HG03378 (cell line): ENCODE results near the gene NT5E.
"Not testable (repeated sequence)": the region's sequence is repeated elsewhere in the genome, so short reads cannot be mapped to it uniquely, and the experiment has no call there.

Experiments
- ATAC-seq: cut with Tn5 transposase; IDR thresholded peaks from one replicate; pipeline ENCODE4 v1.9.1; 2021; ENCODE audit warnings: mild to moderate bottlenecking, moderate library complexity; ENCODE audit not compliant: unreplicated experiment

Gene NT5E

GRCh38 chr6:85449818-85450759 lies at the start of gene NT5E:
TSS of gene NT5E (plus strand) at chr6:85450083. CDS start at chr6:85450140, 57 bp downstream.
- ATAC-seq: peak; percentile 52

- ATAC-seq: no peak
These were observed 49.6 kb upstream of the NT5E start for GRCh38 chr6:85400331-85400730.

DNA sequence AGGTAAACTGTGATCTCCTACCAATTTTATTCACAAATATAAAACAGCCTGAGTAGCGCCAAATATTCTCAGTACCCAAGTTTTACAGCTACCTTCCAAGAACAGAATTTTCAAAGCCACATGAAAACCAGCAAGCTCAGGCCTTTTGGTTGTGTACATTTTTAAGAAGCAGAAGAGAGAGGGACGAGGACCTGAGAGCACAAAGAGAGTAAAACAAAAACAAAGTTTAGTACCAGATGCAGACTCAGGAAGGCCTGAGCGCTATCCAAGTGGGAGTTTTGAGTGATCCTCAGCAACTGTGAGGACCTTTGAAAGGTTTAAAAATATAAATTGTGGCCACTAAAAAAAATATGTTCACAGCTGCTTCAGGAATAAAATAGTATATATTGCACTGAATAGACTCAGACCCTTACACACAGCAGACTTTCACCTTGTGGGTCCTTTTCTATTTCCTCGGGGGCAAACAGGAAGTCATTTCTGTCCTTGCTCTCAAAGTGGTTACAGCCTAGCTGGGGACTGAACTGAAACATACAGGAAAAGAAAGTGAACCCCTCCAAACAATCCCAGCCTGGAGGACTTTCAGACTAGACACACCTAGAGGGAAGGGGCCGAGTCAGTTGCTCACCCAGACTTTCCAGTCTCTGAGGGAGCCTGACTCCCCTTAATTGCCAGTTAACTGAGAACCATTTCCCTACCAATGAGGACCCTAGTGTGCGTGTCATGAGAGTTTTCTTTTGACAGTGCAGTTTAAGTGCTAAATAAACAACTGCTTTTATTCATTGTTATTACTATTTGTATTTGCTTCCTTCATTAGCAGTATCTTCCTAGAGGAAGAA lies 48.5 kb upstream of the NT5E start:
- ATAC-seq: no peak

DNA sequence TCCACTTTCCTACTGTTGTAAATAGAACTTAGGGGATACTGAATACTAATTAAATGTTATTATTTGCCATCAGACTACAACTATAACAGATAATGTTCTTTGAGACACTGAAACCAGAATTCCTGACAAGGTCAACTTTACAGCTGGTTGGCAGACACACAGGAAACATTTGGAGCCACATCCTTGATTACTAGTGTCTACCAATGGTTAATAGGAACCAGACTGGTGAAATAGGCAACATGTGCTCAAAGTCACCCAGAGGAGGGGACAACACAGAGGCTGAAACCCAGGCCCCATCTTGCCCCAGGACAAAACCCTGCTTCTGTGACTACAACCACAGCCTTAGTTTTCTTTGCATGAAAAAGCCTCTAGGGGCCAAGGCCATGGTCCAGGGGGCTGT lies 47.8 kb upstream of the NT5E start:
- no peak for ATAC-seq

DNA sequence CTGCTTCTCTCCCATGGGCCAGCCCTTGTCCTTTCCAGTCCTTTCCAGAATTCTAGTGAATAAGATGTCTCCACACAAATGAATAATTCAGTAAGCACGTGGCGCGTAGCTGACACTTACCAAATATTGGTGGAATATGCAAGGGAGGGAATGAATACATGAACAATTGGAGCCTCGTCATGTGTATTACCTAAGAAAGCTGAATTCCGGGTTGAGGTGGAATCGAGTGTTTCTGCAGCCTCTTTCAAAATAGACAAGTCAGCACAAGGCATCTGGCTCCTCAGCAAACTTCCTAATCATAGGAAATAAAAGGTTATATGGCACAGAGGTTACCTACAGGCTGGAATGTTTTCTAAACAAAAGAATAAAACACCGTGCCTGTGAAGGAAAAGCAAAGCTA lies 47.0 kb upstream of the NT5E start:
- no peak for ATAC-seq

DNA sequence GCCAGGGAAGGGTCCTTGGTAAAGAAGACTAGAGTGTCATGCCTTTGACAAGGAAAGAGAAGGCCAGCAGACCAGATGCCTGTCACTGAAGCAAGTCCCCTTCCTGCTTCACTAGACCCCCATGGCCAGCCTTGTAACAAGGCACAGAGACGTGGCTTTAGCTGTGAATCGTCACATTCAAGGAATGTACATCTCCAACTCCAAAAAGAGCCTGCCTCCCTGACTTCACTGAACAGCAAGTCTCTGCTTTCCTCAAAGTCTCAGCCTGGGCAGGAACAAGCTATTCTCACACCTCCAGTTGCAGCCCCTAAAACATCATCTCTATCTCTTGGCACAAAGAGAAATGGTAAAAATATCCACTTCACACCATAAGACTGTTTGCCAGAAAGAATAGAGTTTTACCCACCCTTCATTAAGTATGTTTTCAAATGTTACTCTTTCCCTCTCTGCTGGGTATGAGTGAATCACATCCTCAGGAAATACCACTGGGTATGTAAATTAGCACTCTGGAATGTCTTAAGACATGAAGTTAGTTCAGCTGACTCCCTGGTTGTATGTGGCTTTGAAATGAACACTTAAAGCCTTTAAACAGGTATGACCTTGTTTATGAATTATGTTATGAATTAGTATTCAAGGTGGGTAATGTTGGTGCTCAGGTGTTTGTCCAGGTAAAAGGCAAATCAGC lies 46.4 kb upstream of the NT5E start:
- no peak for ATAC-seq

DNA sequence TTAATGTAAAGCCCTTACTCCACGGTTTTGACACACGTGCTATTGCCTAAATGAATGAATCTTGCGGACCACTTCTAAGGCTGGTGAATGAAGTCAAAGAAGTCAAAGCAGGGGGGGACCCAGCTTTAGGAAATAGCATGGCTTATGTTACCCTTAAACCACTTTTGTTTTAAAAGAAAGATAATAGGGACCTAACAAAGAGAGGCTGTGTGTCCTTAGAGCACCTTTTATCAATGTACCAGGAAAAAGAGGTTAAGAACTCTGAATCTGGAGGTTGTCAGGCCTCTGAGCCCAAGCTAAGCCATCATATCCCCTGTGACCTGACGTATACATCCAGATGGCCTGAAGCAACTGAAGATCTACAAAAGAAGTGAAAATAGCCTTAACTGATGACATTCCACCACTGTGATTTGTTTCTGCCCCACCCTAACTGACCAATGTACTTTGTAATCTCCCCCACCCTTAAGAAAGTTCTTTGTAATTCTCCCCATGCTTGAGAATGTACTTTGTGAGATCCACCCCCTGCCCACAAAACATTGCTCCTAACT lies 45.8 kb upstream of the NT5E start:
- ATAC-seq: not testable (repeated sequence)

DNA sequence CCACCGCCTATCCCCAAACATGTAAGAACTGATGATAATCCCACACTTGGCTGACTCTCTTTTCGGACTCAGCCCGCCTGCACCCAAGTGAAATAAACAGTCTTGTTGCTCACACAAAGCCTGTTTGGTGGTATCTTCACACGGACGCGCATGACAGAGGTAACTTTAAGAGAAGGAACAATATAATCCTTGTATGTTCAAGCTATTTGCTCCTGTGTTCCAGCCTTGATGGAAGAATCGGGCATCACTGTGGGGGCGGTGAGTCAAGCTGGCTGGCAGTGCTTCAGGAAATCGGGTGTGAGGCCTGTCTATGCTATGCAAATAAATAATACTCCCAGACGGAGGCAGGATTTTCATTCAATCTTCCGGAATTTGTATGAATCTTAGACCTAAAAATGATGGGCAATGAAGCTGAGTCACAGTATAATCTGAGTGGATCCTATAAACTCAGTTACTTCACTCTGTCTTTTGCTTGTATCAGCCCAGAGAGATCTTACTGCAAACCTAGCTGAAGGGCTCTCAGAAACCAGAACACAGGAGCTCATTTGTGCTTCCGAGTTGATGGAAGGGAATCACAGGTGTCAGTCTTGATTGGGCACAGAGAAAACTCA lies 45.2 kb upstream of the NT5E start:
- peak; percentile 9 for ATAC-seq

DNA sequence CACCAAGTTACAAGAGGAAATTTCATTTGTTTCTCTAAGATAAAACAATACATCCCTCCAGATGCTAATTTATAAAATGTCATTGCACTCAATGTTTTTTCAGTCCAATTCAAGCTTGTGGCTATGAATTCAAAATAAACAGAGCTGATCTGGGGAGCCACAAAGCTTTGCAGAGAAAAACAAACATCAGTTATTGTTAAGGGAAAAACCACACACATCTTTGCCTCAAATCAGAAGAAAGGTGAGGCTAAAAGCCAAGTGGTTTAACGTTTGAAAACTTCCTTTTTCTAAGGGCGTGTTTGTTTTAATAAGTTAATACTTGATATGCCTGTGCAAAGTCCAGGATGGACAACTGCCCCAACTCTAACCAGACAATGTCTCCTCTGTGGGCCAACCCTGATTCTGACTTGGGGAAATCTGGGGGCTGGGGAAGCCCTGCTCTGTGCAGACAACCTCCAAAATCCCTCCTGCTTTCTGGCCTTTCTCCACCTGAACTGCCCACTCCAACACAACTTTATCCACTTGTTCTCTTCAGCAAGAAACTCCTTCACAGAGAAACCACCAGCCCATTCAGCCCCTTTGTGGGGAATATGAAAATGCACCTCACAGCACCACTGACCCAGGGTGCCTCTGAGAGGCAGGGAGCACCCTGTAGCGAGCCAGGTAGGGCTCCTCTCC lies 44.6 kb upstream of the NT5E start:
- ATAC-seq: peak; percentile 62

DNA sequence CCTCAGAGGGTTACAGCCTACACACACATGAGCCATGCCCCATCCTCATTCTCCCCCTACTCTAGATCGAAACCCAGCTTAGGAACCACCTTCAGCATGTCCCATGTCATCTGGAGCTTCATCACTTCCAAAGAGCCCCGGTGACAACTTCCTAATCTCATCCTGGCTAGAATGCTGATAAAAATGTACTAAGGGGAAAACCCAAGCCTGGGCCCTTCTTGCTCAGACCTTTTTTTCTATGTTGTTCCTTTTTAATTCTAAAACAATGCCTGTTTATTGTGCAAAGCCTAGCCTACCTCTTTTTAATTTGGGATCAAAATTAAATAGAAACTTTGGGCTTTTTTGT lies 44.1 kb upstream of the NT5E start:
- ATAC-seq: peak; percentile 7

DNA sequence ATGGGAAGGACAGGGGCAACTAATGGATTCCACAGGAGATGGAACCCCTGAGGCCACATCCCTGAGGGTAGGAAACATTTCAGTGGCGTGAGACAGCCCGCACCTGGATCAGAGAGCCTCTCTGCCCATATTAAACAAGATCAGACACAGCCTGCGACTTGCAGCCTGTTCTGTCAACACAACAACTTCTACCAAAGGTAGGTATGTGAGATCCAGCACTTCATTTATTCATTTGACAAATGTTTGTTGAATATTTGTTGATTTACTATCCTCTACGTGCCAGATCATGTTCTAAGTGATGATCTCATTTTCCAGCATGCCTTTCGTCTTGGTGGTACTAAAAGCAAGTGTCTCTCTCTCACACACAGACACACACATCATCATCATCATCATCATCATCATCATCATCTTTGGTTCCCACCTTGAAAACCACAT lies 43.2 kb upstream of the NT5E start:
- ATAC-seq: no peak

DNA sequence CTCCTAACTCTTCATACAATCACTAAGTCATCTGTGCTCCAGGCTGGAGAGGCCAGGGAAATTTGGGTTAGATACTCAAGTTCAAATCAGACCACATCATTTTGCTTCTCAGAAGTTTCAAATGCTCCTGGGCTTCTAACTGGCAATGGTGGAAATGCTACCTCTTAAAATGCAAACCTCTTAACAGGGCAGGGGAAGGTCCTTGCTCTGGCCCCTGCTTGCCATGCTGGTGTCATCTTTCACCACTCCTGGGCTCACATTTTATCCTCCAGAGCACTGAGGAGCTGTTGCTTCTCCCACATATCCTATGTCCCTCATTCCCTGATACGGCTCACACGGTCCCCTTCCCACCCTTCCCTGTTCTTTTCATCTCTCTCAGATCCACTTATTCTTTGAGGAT lies 41.8 kb upstream of the NT5E start:
- no peak for ATAC-seq

GRCh38 chr6:85412911-85413430 lies 36.9 kb upstream of the NT5E start:
- no peak for ATAC-seq

DNA sequence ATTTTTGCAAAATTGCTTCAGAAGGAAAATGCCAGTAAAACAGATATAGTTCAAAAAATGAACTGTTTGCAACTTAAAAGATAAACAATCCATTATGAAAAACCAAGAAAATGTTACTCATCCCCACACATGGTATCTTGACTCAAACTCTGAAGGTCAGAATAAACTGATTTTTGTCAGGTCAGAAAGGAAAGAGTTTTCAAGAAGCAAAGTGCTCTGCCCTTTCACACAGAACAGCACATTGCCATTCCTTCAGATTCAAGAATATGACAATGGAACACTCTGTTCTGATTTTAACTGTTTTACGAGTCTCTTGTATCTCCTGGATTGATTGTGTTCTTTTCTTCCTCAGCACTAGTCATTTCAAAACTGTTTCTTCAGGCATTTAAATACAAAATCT lies 33.8 kb upstream of the NT5E start:
- no peak for ATAC-seq

- ATAC-seq: no peak
These were observed 33.1 kb upstream of the NT5E start for GRCh38 chr6:85416766-85417165.

- no peak for ATAC-seq
These were observed 32.5 kb upstream of the NT5E start for GRCh38 chr6:85417336-85417735.

DNA sequence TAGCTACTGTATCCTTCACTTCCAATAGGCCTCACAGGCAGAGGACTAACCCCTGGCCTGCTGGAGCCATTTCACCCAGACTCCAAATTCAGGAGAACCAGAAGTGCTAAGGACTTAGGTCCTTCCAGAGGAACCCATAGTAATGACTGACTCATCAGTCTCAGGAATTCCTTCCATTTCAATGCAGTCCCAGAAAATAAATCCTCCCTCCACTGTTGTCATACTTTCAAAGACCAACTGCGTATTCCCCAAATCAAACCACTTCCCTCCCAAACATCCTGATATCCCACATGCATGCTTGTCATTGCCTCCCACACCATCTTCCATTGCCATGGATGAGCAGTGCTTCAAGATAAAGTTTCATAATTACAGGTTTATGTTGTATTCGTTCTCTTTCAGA lies 31.8 kb upstream of the NT5E start:
- ATAC-seq: no peak

DNA sequence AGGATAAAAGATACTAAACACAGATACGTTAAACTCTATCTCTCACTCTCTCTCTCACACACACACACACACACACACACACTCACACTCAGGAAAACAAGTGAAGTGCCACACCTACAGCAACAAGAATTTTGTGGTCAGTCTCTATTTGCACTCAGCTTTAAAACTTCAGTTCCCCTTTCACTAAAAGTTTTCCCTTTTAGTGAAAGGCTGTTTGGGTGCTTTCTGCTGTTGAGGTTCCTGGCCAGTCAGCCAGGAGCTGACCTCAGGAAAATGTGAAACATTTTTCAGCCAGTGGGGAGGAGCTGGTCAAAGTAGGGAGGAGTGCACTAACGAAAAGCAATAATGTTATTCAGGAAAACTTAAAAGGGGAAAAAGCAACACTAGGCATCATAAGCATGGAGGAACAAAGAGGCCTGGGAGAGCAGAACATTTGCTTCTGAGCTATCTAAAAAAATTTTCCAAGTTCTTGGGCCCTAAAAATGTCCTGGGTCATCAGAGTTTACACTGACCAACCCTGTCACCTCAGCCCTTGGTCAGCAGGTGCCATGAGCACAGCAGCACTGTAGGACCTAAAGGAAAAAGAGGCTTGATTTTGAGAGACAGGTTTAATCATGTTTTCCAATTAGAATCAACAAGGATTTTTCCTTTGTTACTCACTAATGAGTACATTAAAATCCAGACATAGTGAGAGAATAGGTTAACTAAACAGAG lies 30.7 kb upstream of the NT5E start:
- ATAC-seq: peak; percentile 77

GRCh38 chr6:85420551-85420950 lies 29.3 kb upstream of the NT5E start:
- ATAC-seq: no peak
